IMR-90 (cell line): ENCODE measurements around the gene CA12. TPM values are rescaled to one million over a fixed set of nuclear protein-coding genes. Genes with fewer than 3 reads are reported as not detected.

Experiments
- ATAC-seq: fragments of 200-7000 bp; cut with Tn5 transposase; 2 replicates; pipeline ENCODE4 v1.9.1; 2020; ENCODE audit warnings: low read depth, mild to moderate bottlenecking, moderate library complexity
- BruUV-seq: library from RNA; stranded (reverse); fragments of 400-500 nt; replicated peaks from 2 replicates; lab custom pipeline; 2021; lab: Mats Ljungman, UMichigan
- CTCF ChIA-PET: fragments of 300-600 bp; formaldehyde crosslinking; extraction: SDS; loops from one replicate; lab custom pipeline; 2021; ENCODE audit warnings: antibody characterized with exemption; lab: Yijun Ruan, JAX
- POLR2A ChIA-PET: fragments of 300-600 bp; sonication (Branson Sonifier 250); formaldehyde crosslinking; loops from one replicate; lab custom pipeline; 2022; ENCODE audit warnings: antibody characterized with exemption; ENCODE audit not compliant: unreplicated experiment; lab: Charles Lee
- DNase-seq: peaks from one replicate; pipeline ENCODE4 v3.0.0; 2013
- H2AFZ ChIP-seq: replicated peaks from 2 replicates; pipeline ENCODE3; 2013; ENCODE audit warnings: low read length, mild to moderate bottlenecking; ENCODE audit not compliant: poor library complexity
- H2AK5ac ChIP-seq: 2 replicates; pipeline ENCODE4 v1.6.1; 2013; ENCODE audit warnings: low read depth, low read length, inconsistent platforms
- H2AK9ac ChIP-seq: replicated peaks from 2 replicates; pipeline ENCODE3; 2013; ENCODE audit warnings: mild to moderate bottlenecking, low read depth, low read length, moderate library complexity; ENCODE audit not compliant: poor library complexity
- H2BK120ac ChIP-seq: 2 replicates; pipeline ENCODE4 v1.6.1; 2013; ENCODE audit warnings: low read depth, low read length, inconsistent platforms
- H2BK15ac ChIP-seq: 3 replicates; pipeline ENCODE4 v1.6.1; 2013; ENCODE audit warnings: low read depth, low read length, inconsistent platforms
- H2BK20ac ChIP-seq: 2 replicates; pipeline ENCODE4 v1.6.1; 2013; ENCODE audit warnings: low read depth, mild to moderate bottlenecking, inconsistent platforms, low read length, moderate library complexity
- H2BK5ac ChIP-seq: 2 replicates; pipeline ENCODE4 v1.6.1; 2013; ENCODE audit warnings: mild to moderate bottlenecking, low read depth, low read length, inconsistent platforms; ENCODE audit not compliant: poor library complexity, severe bottlenecking
- H3K14ac ChIP-seq: replicated peaks from 2 replicates; pipeline ENCODE4 v1.6.1; 2013; ENCODE audit warnings: low read depth, low read length, inconsistent platforms
- H3K18ac ChIP-seq: 2 replicates; pipeline ENCODE4 v1.6.1; 2013; ENCODE audit warnings: low read depth, low read length, control low read depth
- H3K23ac ChIP-seq: 2 replicates; pipeline ENCODE4 v1.6.1; 2013; ENCODE audit warnings: low read depth, low read length, inconsistent platforms
- H3K27ac ChIP-seq: 2 replicates; pipeline ENCODE4 v1.5.1; 2013; ENCODE audit warnings: mild to moderate bottlenecking, control low read depth, low read length; ENCODE audit not compliant: insufficient read depth
- H3K27me3 ChIP-seq: 2 replicates; pipeline ENCODE4 v1.6.1; 2013; ENCODE audit warnings: low read length; ENCODE audit not compliant: control insufficient read depth, insufficient read depth
- H3K36me3 ChIP-seq: 2 replicates; pipeline ENCODE4 v1.6.1; 2013; ENCODE audit warnings: low read length, mixed read lengths; ENCODE audit not compliant: control insufficient read depth, insufficient read depth
- H3K4ac ChIP-seq: 2 replicates; pipeline ENCODE4 v1.6.1; 2013; ENCODE audit warnings: low read depth, low read length, inconsistent platforms
- H3K4me1 ChIP-seq: 2 replicates; pipeline ENCODE4 v1.6.1; 2013; ENCODE audit warnings: low read length, mixed read lengths; ENCODE audit not compliant: control insufficient read depth, insufficient read depth
- H3K4me2 ChIP-seq: 2 replicates; pipeline ENCODE4 v1.6.1; 2013; ENCODE audit warnings: low read depth, mild to moderate bottlenecking, control low read depth, low read length, moderate library complexity
- H3K4me3 ChIP-seq: 2 replicates; pipeline ENCODE4 v1.5.1; 2013; ENCODE audit warnings: low read depth, mild to moderate bottlenecking, control low read depth, low read length, moderate library complexity; ENCODE audit not compliant: insufficient read depth
- H3K56ac ChIP-seq: 2 replicates; pipeline ENCODE4 v1.6.1; 2013; ENCODE audit warnings: low read length, inconsistent platforms; ENCODE audit not compliant: insufficient read depth; ENCODE audit errors: extremely low read depth
- H3K79me1 ChIP-seq, 2 experiments: 2 replicates each; pipeline ENCODE4 v1.6.1; 2013; ENCODE audit warnings: low read length in 2 of 2, inconsistent platforms in 1 of 2, low read depth in 1 of 2
- H3K9ac ChIP-seq: 2 replicates; pipeline ENCODE4 v1.6.1; 2013; ENCODE audit warnings: low read depth, low read length, control low read depth
- H3K9me1 ChIP-seq: 2 replicates; pipeline ENCODE4 v1.6.1; 2013; ENCODE audit warnings: low read length, inconsistent platforms; ENCODE audit not compliant: insufficient read depth
- H3K9me3 ChIP-seq: 2 replicates; pipeline ENCODE4 v1.6.1; 2013; ENCODE audit warnings: low read length; ENCODE audit not compliant: control insufficient read depth, insufficient read depth
- H4K20me1 ChIP-seq: 2 replicates; pipeline ENCODE4 v1.6.1; 2013; ENCODE audit warnings: low read length, inconsistent platforms; ENCODE audit not compliant: insufficient read depth
- H4K5ac ChIP-seq: 2 replicates; pipeline ENCODE4 v1.6.1; 2013; ENCODE audit warnings: mild to moderate bottlenecking, low read depth, low read length, control low read depth
- H4K8ac ChIP-seq, 2 experiments: 2 replicates each; pipeline ENCODE4 v1.6.1; 2013; ENCODE audit warnings: low read depth in 2 of 2, low read length in 2 of 2, control low read depth in 1 of 2, inconsistent platforms in 1 of 2
- H4K91ac ChIP-seq: 2 replicates; pipeline ENCODE4 v1.6.1; 2013; ENCODE audit warnings: low read depth, low read length, inconsistent platforms; ENCODE audit not compliant: insufficient read depth
- CEBPB ChIP-seq: IDR thresholded peaks from 2 replicates; pipeline ENCODE4 v1.6.1; 2012; ENCODE audit warnings: low read depth, low read length, improper control_type of control experiment
- CHD1 ChIP-seq: IDR thresholded peaks from 2 replicates; pipeline ENCODE4 v1.6.1; 2012; ENCODE audit warnings: low read depth, low read length, improper control_type of control experiment
- MXI1 ChIP-seq: IDR thresholded peaks from 2 replicates; pipeline ENCODE4 v1.6.1; 2012; ENCODE audit warnings: low read depth, mild to moderate bottlenecking, low read length, moderate library complexity, borderline replicate concordance
- POLR2A ChIP-seq: IDR thresholded peaks from 2 replicates; pipeline ENCODE4 v1.6.1; 2012; ENCODE audit warnings: mild to moderate bottlenecking, low read depth, low read length
- RAD21 ChIP-seq: IDR thresholded peaks from 2 replicates; pipeline ENCODE4 v1.6.1; 2012; ENCODE audit warnings: low read length, improper control_type of control experiment
- RFX5 ChIP-seq: IDR thresholded peaks from 2 replicates; pipeline ENCODE4 v1.8.0; 2012; ENCODE audit warnings: low read depth, mild to moderate bottlenecking, low read length, moderate library complexity
- SMC3 ChIP-seq: fragments of 150-350 bp; IDR thresholded peaks from 2 replicates; pipeline ENCODE4 v1.6.1; 2016; ENCODE audit warnings: low read depth, mild to moderate bottlenecking, antibody characterized with exemption, low read length, moderate library complexity
- USF2 ChIP-seq: fragments of 150-350 bp; IDR thresholded peaks from 2 replicates; pipeline ENCODE4 v1.6.1; 2017; ENCODE audit warnings: mild to moderate bottlenecking, antibody characterized with exemption, low read length, low read depth
- WGBS, 2 experiments: methylation state at CpG; one replicate each; pipeline versions ENCODE4 v1.1.5 to v1.1.7; 2013; ENCODE audit warnings: missing lambda C conversion rate in 2 of 2; ENCODE audit not compliant: insufficient read length in 1 of 2; ENCODE audit errors: extremely low coverage in 2 of 2; 5-methylcytosine and 5-hydroxymethylcytosine counted together
- dilution Hi-C: fragments of 300-500 bp; cut with HindIII; formaldehyde crosslinking; loops from one replicate; pipeline ENCODE4 v1.14.3; 2018; ENCODE audit warnings: low sequenced_read_pairs; ENCODE audit not compliant: unreplicated experiment
- in situ Hi-C: fragments of 300-500 bp; cut with MboI; formaldehyde crosslinking; loops from 3 replicates; pipeline ENCODE4 v1.14.3; 2019; ENCODE audit warnings: low sequenced_read_pairs, inconsistent platforms, mixed read lengths
- intact Hi-C: fragments of 100-400 bp; cut with micrococcal nuclease; formaldehyde crosslinking; loops from 2 replicates; pipeline ENCODE4 v1.10.0; 2022
- polyA plus RNA-seq, 3 experiments: library from polyadenylated mRNA; depleted of rRNA; stranded (reverse); fragments of >200 nt; gene quantifications; 2 replicates each; pipeline ENCODE4 v1.2.3, GENCODE V29; 2012; ENCODE audit warnings: low replicate concordance in 1 of 3
- total RNA-seq: library from RNA; depleted of rRNA; stranded (reverse); fragments of >200 nt; gene quantifications from 2 replicates; pipeline ENCODE4 v1.2.3, GENCODE V29; 2012

Gene CA12
- total and polyA plus RNA-seq, 2 of the 4 experiments (the other 2 are of a cell fraction), result 33.7 to 52.6 TPM

GRCh38 chr15:63372753-63373152, 8.9 kb downstream of the CA12 start:
- no peak overlapping the region; the same call in 1 of the 2 replicates for H3K4me2 ChIP-seq
- peak overlapping the region; percentile 45; the same call in 1 of the 2 replicates for H3K56ac ChIP-seq
- ChIA-PET CTCF (interaction anchor here (0.6 to 0.9 kb wide), 2 partner anchors 14 to 158 kb away, joined by 3 read pairs; no protein-coding TSS in a partner anchor), POLR2A (interaction anchor here (0.6 kb wide), 1 partner anchor 43 kb away, joined by 15 read pairs; no protein-coding TSS in a partner anchor)
- peak overlapping the region; percentile 93 for H3K23ac ChIP-seq
- in situ Hi-C loops (no loop called here), intact Hi-C loops (no loop called here), dilution Hi-C loops (no loop called here)
- H3K9me3 ChIP-seq, result no peaks in the 10 kb centered on the region
- ATAC-seq, result peak; percentile 1
- peak overlapping the region; percentile 96 for H2AK9ac ChIP-seq
- no peaks in the 10 kb centered on the region for H4K20me1 ChIP-seq
- no peak overlapping the region for H3K4me3 ChIP-seq
- BruUV-seq, result no TSS peak
- DNase-seq, result peak; percentile 37
- peak overlapping the region; percentile 82 for H3K27ac ChIP-seq
- H2AFZ ChIP-seq, result peak overlapping the region; percentile 94
- H4K8ac ChIP-seq, result peak overlapping the region; percentile 83 to 96
- peak overlapping the region; percentile 98 for H2AK5ac ChIP-seq
- peak overlapping the region; percentile 97 for H3K14ac ChIP-seq
- H3K79me1 ChIP-seq, result peaks cover 11 to 13% of the 10 kb centered on the region in 2 experiments; a peak in 3 of 4 replicates
- TF ChIP-seq RAD21 (no peak), SMC3 (no peak), POLR2A (no peak), CHD1 (no peak), USF2 (no peak), CEBPB (no peak), RFX5 (no peak), MXI1 (no peak)
- peak overlapping the region; percentile 91 for H3K18ac ChIP-seq
- H3K36me3 ChIP-seq, result no peaks in the 10 kb centered on the region
- peaks cover 30% of the 10 kb centered on the region for H3K9me1 ChIP-seq
- no peaks in the 10 kb centered on the region for H3K27me3 ChIP-seq
- peaks cover 36% of the 10 kb centered on the region for H3K4me1 ChIP-seq
- H2BK5ac ChIP-seq, result peak overlapping the region; percentile 99
- peak overlapping the region; percentile 98 for H2BK120ac ChIP-seq
- peak overlapping the region; percentile 97 for H2BK20ac ChIP-seq
- H4K91ac ChIP-seq, result peak overlapping the region; percentile 99
- 90% methylated on average over 2 of the region's 5 CpGs; no CpG with 5 or more reads in 1 of the 2 experiments for WGBS, 2 experiments
- peak overlapping the region; percentile 98 for H3K4ac ChIP-seq
- peak overlapping the region; percentile 94 for H4K5ac ChIP-seq
- no peak overlapping the region for H3K9ac ChIP-seq
- H2BK15ac ChIP-seq, result peak overlapping the region; percentile 92
